A673 (cell line): Measurements from ENCODE around the gene RSPH4A.

Experiments used
- EZH2 ChIP-seq: fragments of 200-600 bp; sonication (generic); IDR thresholded peaks from 2 replicates; pipeline ENCODE4 v1.6.1; 2017; ENCODE audit warnings: borderline replicate concordance, low read depth, mild to moderate bottlenecking, mixed read lengths, antibody characterized with exemption, low read length; ENCODE audit not compliant: poor library complexity, severe bottlenecking
- TF ChIP-seq, protein P1 (sequence below): fragments of 300-800, 200-600 bp; sonication (generic); conservative IDR thresholded peaks from 2 replicates; pipeline ENCODE4 v1.5.1; 2017; ENCODE audit warnings: low read depth, mild to moderate bottlenecking, antibody characterized with exemption, low read length, moderate library complexity, mixed read lengths

- no peak for TF ChIP-seq EZH2
- TF ChIP-seq, protein P1, sequence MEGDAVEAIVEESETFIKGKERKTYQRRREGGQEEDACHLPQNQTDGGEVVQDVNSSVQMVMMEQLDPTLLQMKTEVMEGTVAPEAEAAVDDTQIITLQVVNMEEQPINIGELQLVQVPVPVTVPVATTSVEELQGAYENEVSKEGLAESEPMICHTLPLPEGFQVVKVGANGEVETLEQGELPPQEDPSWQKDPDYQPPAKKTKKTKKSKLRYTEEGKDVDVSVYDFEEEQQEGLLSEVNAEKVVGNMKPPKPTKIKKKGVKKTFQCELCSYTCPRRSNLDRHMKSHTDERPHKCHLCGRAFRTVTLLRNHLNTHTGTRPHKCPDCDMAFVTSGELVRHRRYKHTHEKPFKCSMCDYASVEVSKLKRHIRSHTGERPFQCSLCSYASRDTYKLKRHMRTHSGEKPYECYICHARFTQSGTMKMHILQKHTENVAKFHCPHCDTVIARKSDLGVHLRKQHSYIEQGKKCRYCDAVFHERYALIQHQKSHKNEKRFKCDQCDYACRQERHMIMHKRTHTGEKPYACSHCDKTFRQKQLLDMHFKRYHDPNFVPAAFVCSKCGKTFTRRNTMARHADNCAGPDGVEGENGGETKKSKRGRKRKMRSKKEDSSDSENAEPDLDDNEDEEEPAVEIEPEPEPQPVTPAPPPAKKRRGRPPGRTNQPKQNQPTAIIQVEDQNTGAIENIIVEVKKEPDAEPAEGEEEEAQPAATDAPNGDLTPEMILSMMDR, result no peak
Measured at GRCh38 chr6:116672306-116672705, 56.0 kb downstream of the RSPH4A start.
